ENCODE measurements around the gene UGT1A9. TPM values are rescaled to one million over a fixed set of nuclear protein-coding genes. Genes with fewer than 3 reads are reported as not detected.

Gene UGT1A9
- total and polyA plus RNA-seq, 2 of the 4 experiments (the other 2 are of a cell fraction) = not detected

DNA sequence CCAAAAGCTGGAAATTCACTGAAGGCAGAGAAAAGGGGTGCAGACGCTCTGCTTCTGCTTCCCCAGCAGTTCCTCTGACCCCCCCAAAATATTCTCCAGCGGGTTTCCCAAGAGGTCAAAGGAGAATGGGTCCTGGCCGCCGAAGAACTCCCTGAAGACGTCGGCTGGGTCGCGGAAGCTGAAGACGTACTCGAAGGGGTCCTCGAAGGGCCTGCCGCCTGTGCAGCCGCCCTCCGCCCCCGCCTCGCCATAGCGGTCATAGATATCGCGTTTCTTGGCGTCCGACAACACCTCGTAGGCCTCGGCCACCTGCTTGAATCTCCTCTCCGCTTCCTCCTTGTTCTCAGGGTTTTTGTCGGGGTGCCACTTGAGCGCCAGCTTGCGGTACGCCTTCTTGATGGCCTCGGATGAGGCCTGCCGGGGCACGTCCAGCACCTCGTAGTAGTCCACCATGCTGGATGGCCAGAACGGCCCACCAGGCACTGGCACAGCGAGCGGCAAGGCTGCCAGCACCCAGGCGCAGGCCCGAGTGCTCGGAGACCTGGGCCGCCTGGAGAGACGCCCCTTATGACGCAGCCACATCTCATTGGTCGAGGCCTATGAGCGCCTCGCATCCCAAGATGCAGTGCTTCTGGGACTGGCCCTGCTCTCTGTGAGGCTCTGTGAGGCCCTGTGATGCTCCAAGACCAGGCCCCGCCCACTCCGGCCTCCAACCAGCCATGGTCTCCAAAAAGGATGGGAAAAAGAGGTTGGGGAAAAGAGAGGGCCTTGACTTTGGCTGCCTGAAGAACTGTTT lies 72.0 kb downstream of the UGT1A9 start:
- no peak overlapping the region for H3K9ac ChIP-seq (ENCODE audit: low read depth, low read length)
- H2AK9ac ChIP-seq (replicated peaks; ENCODE audit: low read depth, low read length, poor library complexity) = no peak overlapping the region
- H2BK15ac ChIP-seq (ENCODE audit: low read depth, low read length) = no peak overlapping the region
- no peaks in the 10 kb centered on the region for H3K9me3 ChIP-seq (ENCODE audit: control insufficient read depth, insufficient read depth, low read length)
- H4K20me1 ChIP-seq (ENCODE audit: insufficient read depth, low read length) = no peaks in the 10 kb centered on the region
- H3K23ac ChIP-seq (ENCODE audit: low read depth, low read length) = no peak overlapping the region
- no peaks in the 10 kb centered on the region; the same call in 1 of the 2 replicates for H3K27me3 ChIP-seq (ENCODE audit: control insufficient read depth, insufficient read depth, low read length)
- no peak overlapping the region for H2AK5ac ChIP-seq (ENCODE audit: low read depth, low read length)
- no peak overlapping the region for H4K5ac ChIP-seq (ENCODE audit: low read depth, low read length)
- no peak overlapping the region for H2AFZ ChIP-seq (replicated peaks; ENCODE audit: low read length, poor library complexity)
- DNase-seq (no peak), ATAC-seq (ENCODE audit: low read depth) (no peak)
- no peak overlapping the region for H3K56ac ChIP-seq (ENCODE audit: extremely low read depth, insufficient read depth, low read length)
- ChIA-PET POLR2A (ENCODE audit: unreplicated experiment) (no interaction called here), CTCF (no interaction called here)
- no peak overlapping the region for H3K4ac ChIP-seq (ENCODE audit: low read depth, low read length)
- H2BK120ac ChIP-seq (ENCODE audit: low read depth, low read length) = no peak overlapping the region
- H3K4me3 ChIP-seq (ENCODE audit: insufficient read depth, low read depth, low read length) = no peak overlapping the region
- H2BK5ac ChIP-seq (ENCODE audit: low read depth, low read length, poor library complexity, severe bottlenecking) = no peak overlapping the region
- H3K4me2 ChIP-seq (ENCODE audit: low read depth, low read length) = no peak overlapping the region
- no peaks in the 10 kb centered on the region for H3K9me1 ChIP-seq (ENCODE audit: insufficient read depth, low read length)
- in situ Hi-C loops (cut with MboI; ENCODE audit: low sequenced_read_pairs) = no loop called here
- no peaks in the 10 kb centered on the region for H3K36me3 ChIP-seq (ENCODE audit: control insufficient read depth, insufficient read depth, low read length)
- dilution Hi-C loops (cut with HindIII; ENCODE audit: low sequenced_read_pairs, unreplicated experiment) = no loop called here
- H2BK20ac ChIP-seq (ENCODE audit: low read depth, low read length) = no peak overlapping the region
- 85% methylated on average over 16 of the region's 46 CpGs; no CpG with 5 or more reads in 1 of the 2 experiments for WGBS, 2 experiments (ENCODE audit: extremely low coverage in 2 of 2, insufficient read length in 1 of 2)
- H3K79me1 ChIP-seq (ENCODE audit: low read depth in 1 of 2, low read length in 2 of 2) = no peaks in the 10 kb centered on the region
- H4K8ac ChIP-seq (ENCODE audit: low read depth in 2 of 2, low read length in 2 of 2) = no peak overlapping the region
- no TSS peak for BruUV-seq (replicated peaks)
- no peak overlapping the region for H3K18ac ChIP-seq (ENCODE audit: low read depth, low read length)
- no peaks in the 10 kb centered on the region for H3K4me1 ChIP-seq (ENCODE audit: control insufficient read depth, insufficient read depth, low read length)
- intact Hi-C loops (cut with micrococcal nuclease) = no loop called here
- H4K91ac ChIP-seq (ENCODE audit: insufficient read depth, low read depth, low read length) = no peak overlapping the region
- no peak overlapping the region for H3K27ac ChIP-seq (ENCODE audit: insufficient read depth, low read length)
- TF ChIP-seq SMC3 (IDR thresholded peaks at IDR 0.05; ENCODE audit: low read depth, low read length) = no peak
- no peak for TF ChIP-seq RCOR1 (IDR thresholded peaks at IDR 0.05; ENCODE audit: insufficient replicate concordance, low read length)
- no peak for TF ChIP-seq CHD1 (IDR thresholded peaks at IDR 0.05; ENCODE audit: low read depth, low read length)
- TF ChIP-seq, protein P1, sequence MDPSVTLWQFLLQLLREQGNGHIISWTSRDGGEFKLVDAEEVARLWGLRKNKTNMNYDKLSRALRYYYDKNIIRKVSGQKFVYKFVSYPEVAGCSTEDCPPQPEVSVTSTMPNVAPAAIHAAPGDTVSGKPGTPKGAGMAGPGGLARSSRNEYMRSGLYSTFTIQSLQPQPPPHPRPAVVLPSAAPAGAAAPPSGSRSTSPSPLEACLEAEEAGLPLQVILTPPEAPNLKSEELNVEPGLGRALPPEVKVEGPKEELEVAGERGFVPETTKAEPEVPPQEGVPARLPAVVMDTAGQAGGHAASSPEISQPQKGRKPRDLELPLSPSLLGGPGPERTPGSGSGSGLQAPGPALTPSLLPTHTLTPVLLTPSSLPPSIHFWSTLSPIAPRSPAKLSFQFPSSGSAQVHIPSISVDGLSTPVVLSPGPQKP (IDR thresholded peaks at IDR 0.05; ENCODE audit: borderline replicate concordance, low read depth, low read length) = no peak
- TF ChIP-seq CTCF (conservative IDR thresholded peaks at IDR 0.05; ENCODE audit: low read depth, low read length) = no peak
- no peak for TF ChIP-seq USF2 (IDR thresholded peaks at IDR 0.05; ENCODE audit: low read depth, low read length)
- no peak for TF ChIP-seq NFE2L2 (IDR thresholded peaks at IDR 0.05; ENCODE audit: low read depth, low read length)
- H3K14ac ChIP-seq (replicated peaks; ENCODE audit: low read depth, low read length) = no peak overlapping the region
